HL-60/S4 treated with phorbol 12-myristate 13-acetate at 8.2 ng/mL for 4 days and 3 days (cell line): ENCODE data around the gene KAZALD1.

Source experiments
- in situ Hi-C: fragments of 300-500 bp; cut with MboI; formaldehyde crosslinking; loops from 2 replicates; pipeline ENCODE4 v1.15.0; 2022; ENCODE audit warnings: low sequenced_read_pairs

KAZALD1 gene

DNA sequence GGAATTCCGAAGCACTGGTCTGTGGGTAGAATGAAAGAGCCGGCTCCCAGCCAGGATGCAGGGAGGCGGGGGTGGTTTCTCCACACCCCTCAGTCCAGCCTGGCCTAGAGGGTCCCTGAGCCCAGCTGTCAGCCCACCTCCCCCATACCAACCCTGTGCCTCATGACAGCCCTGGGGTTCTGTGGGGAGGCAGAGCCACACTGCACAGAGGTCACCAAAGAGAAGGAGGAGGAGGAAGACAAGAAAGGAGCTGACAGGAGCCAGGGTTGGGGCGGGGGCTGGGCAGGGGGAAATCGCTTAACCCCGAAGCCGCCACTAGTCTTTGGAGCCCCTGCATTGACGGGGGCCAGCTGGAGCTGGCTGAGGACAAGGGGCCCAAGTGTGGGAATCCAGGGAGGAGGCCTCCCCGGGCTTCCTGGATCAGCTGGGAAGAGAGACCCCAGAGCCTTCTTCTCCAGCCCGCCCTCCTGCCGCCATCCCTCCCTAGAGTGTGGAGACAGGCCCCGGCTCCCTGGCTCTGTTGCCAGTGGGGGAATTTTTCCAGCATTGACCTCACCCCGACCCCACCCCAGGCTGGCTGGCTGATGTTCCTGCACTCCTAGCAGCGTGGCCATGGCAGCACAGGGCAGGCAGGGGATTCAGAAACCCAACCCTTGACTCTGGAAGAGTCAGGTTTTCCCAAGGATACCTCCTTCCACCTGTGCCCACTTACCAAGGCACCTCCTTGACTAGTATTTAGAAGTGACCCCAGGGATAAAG, 32.5 kb downstream of the KAZALD1 start:
- in situ Hi-C loops, result no loop called here

DNA sequence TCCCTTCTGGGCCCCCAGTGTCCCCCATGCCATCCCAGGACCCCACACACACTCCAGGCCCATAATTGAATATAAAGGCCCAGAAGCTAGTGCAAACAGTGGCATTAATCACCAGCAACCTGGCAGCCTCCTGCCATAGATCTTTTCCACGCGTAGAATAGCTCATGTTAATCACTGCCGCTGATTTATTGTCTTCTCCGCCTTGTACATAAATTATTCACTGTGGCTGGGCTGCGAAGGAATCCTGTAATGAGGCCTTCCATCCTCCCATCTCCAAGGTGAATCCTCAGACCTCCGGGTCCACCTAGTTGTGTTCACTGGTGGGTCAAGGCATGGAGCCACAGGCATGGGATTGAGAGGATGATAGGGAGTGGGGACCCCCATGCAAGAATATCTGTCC, 33.2 kb downstream of the KAZALD1 start:
- in situ Hi-C loops, result no loop called here

DNA sequence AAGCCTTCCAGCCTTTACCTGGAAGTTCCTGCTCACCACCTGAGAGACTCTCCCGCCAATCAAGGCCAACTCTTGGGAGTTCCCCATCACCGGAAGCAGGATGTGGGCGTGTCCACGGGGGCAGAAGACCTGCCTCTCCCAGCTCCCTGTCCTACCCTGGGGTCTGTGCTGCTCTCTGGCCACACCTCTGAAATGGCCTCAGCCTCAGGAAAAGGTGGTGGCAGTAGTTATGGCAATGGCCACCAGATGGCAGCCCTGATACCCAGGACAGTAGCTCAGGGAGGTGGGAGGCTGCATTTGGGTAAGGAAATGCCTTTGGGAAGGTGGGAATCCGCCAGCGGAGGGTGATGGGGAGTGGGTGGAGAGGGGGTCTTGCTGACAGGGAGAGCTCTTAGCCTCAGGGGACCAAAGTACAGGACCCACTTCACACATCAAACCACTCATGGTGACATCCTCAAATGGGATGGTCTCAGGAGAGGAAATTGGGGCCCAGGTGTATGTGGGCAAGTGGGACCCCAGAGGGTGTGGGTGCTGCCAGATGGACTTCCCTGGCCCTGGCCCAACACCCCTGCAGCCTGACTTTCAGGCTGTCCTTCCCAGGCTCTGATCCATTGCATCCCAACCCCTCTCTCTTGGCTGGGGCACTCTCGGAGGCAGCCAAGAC, 33.9 kb downstream of the KAZALD1 start:
- in situ Hi-C loops, result no loop called here

DNA sequence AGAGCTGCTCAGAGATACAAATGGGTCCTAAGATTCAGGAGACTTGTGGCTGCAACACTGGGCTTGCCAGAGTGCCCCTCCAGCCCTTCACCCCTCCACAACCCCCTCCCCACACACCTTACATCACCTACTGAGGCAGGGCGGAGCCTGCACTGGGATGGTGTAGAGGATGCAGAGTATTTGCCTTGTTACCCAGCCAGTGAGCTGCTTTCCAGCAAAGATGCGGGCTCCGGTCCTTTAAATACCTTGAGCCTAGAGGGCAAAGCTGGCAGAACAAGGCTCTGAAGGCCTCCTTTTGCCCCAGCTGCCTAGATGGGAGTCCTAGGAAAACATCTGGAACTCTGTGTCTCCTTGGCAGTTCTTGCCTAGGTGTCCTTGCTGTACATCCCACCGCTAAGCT, 34.6 kb downstream of the KAZALD1 start:
- in situ Hi-C loops, result no loop called here

- in situ Hi-C loops, result no loop called here
Measured at GRCh38 chr10:101097881-101098280, 36.1 kb downstream of the KAZALD1 start.

GRCh38 chr10:101099901-101100300, 38.1 kb downstream of the KAZALD1 start:
- in situ Hi-C loops, result no loop called here

GRCh38 chr10:101101372-101101881, 39.6 kb downstream of the KAZALD1 start:
- in situ Hi-C loops, result no loop called here

DNA sequence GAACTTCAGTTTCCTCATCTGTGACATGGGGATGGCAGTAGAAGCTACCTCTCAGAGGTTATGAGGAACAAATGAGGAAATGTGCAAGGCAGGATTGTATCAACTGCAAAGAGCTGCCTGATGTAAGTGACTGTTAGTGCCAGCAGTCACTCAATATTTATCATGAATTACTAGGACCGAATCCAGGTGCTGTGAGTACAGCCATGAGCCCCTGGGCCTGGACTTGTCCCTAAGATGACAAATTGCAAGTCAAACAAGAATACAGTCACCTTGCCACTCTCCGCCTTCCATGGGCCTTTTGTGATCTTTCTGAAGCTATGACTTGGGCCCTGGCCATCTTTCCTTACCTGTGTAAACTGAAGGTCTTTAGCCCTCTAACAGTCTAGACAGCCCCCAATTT, 41.6 kb downstream of the KAZALD1 start:
- in situ Hi-C loops, result no loop called here

DNA sequence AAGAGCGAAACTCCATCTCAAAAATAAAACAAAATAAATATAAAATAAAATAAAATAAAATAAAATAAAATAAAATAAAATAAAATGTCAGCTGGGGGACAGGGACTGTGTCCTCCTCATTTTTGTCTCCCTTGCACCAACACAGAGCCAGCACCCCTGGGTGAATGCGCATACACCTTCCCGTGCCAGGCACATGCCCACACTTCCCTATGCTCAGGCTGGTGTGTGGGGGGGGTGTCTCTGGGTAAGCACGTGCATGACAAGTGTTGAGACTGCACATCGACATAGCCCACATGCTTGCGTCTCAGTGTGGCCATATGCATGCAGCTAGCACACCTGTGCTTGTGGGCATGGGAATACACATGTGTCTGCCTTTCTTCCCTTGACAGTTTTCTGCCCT, 44.6 kb downstream of the KAZALD1 start:
- in situ Hi-C loops, result no loop called here

DNA sequence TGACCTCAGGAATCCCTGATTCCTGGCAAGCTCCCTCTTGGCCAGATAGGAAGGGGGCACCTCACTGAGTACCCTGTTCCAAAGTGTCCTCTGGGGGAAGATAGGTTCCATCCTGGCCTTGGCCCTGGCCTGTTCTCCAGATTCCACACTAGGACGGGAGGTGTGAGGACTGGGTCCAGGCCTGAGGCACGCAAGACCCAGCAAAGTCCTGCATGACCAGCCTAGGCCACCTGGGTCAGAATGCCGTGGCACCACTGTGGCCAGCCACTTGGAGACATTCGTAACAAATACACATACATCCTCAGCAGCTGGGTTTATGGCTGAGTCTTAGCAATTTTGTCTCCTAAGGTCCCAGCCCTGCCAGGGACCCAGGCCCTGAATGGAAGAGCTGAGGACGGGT, 46.0 kb downstream of the KAZALD1 start:
- in situ Hi-C loops, result no loop called here

GRCh38 chr10:101110856-101111523, 49.2 kb downstream of the KAZALD1 start:
- in situ Hi-C loops, result no loop called here

GRCh38 chr10:101111547-101111946, 49.8 kb downstream of the KAZALD1 start:
- in situ Hi-C loops, result no loop called here

GRCh38 chr10:101112799-101113594, 51.2 kb downstream of the KAZALD1 start:
- in situ Hi-C loops, result no loop called here

DNA sequence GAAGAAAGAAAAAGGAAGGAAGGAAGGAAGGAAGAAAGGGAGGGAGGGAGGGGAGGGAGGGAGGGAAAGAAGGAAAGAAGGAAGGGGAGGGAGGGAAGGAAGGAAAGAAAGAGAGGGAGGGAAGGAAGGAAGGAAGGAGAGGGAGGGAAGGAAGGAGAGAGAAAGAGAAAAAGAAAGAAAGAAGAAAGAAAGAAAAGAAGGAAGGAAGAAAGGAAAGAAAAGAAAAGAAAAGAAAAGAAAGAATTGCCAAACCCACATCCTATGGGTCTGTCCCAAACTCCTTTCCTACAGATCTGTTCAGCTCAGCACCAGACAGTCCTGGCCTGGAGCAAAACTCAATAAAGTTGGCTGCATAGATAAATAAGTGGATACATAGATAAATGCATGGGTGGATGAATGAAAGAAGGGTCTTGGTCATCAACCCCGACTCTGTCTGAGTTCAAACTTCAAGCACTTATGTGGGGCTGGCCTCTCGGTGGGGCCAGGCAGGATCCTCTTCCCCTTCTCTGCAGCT, 52.2 kb downstream of the KAZALD1 start:
- in situ Hi-C loops, result no loop called here

DNA sequence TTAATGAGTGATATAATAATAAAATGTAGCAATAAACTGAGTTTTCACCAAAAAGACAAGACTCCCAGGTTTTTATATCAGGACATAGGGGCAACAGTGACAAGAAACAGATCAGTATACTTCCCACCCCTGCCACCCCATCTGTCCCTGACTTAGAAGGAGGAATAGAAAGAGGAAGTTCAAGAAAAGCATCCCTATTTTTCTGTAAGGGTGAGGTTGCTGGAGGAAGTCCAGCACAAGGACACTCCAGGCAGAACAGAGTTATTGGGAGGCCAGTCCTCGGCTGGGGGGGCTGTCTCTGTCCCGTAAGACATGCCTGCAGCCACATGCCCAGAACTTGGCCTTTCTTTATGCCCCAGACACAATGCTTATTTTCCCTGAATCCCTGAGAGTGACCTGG, 52.9 kb downstream of the KAZALD1 start:
- in situ Hi-C loops, result no loop called here
